Lung (tissue), 12 donors: ENCODE measurements around the gene COPS8. TPM values are rescaled to one million over a fixed set of nuclear protein-coding genes. Genes with fewer than 3 reads are reported as not detected.

Experiments
- ATAC-seq: fragments of 200-7000 bp; cut with Tn5 transposase; one replicate; pipeline ENCODE4 v1.9.1; 2020; ENCODE audit warnings: moderate number of reproducible peaks; ENCODE audit not compliant: insufficient read depth, low FRiP score
- DNase-seq, 3 donors: peaks; one replicate each; pipeline ENCODE4 v3.0.0-alpha.2; 2013 to 2017
- H3K27ac ChIP-seq, 2 donors: one replicate each; pipeline ENCODE4 v1.5.1; 2013; ENCODE audit warnings: mild to moderate bottlenecking in 2 of 2, moderate library complexity in 2 of 2, control low read depth in 1 of 2, inconsistent platforms in 1 of 2, low read depth in 1 of 2, low read length in 1 of 2
- H3K27me3 ChIP-seq, 3 donors: one replicate each; pipeline ENCODE4 v1.5.1; 2013; ENCODE audit warnings: low read length in 2 of 3; ENCODE audit not compliant: control insufficient read depth in 3 of 3, insufficient read depth in 3 of 3
- H3K36me3 ChIP-seq, 4 donors: one replicate each; pipeline ENCODE4 v1.5.1; 2013; ENCODE audit warnings: low read length in 4 of 4, mild to moderate bottlenecking in 1 of 4, moderate library complexity in 1 of 4; ENCODE audit not compliant: control insufficient read depth in 4 of 4, insufficient read depth in 4 of 4
- H3K4me1 ChIP-seq, 5 donors: one replicate each; pipeline ENCODE4 v1.5.1; 2013; ENCODE audit warnings: low read length in 5 of 5, mild to moderate bottlenecking in 2 of 5, moderate library complexity in 1 of 5; ENCODE audit not compliant: control insufficient read depth in 5 of 5, insufficient read depth in 5 of 5
- H3K4me3 ChIP-seq: one replicate; pipeline ENCODE4 v1.5.1; 2013; ENCODE audit warnings: mild to moderate bottlenecking, control low read depth, moderate library complexity
- H3K9ac ChIP-seq, 2 donors: one replicate each; pipeline ENCODE4 v1.5.1; 2013; ENCODE audit warnings: low read length in 2 of 2, control low read depth in 1 of 2; ENCODE audit not compliant: insufficient read depth in 1 of 2
- H3K9me3 ChIP-seq, 4 donors: one replicate each; pipeline ENCODE4 v1.5.1; 2013; ENCODE audit warnings: low read length in 3 of 4, mild to moderate bottlenecking in 1 of 4, moderate library complexity in 1 of 4; ENCODE audit not compliant: control insufficient read depth in 4 of 4, insufficient read depth in 3 of 4
- CTCF ChIP-seq: IDR thresholded peaks from 2 replicates; pipeline ENCODE4 v1.5.1; 2012; ENCODE audit warnings: mild to moderate bottlenecking; ENCODE audit errors: control extremely low read depth, extremely low read depth
- WGBS, 2 donors: extraction: QIAGEN DNeasy Blood & Tissue Kit; methylation state at CpG; one replicate each; pipeline ENCODE4 v1.1.7; 2013; 5-methylcytosine and 5-hydroxymethylcytosine counted together
- polyA plus RNA-seq, 2 donors: library from polyadenylated mRNA; stranded (reverse); fragments of 200-250 nt; gene quantifications; one replicate each; pipeline ENCODE4 v1.2.1, GENCODE V29; 2013
- total RNA-seq, 2 donors: library from RNA; depleted of rRNA in 1 of 2; stranded (reverse); fragments of >200 nt in 1 of 2; gene quantifications; one replicate each; pipeline ENCODE4 v1.2.1, GENCODE V29; 2014 to 2021
- donor health status: control.
- donor health status: control.
- donor health status: Bipolar disorder and iron deficiency.
- donor health status: healthy.
- donor health status: DM: yes; HTN: yes; CAD: no.

Gene COPS8
- total and polyA plus RNA-seq, 4 donors = 24.7 to 70.5 (median 36.2) TPM

- Histone ChIP-seq H3K4me1 (no peaks in the 10 kb centered on the region), H3K27ac (no peak overlapping the region), H3K27me3 (no peaks in the 10 kb centered on the region), H3K36me3 (no peaks in the 10 kb centered on the region), H3K9ac (no peak overlapping the region), H3K9me3 (peaks cover 0 to 6% (median 0%) of the 10 kb centered on the region in 4 donors), H3K4me3 (no peak overlapping the region)
- ATAC-seq (no peak), DNase-seq (no peak)
- TF ChIP-seq CTCF = no peak
- WGBS, 2 donors = 91 to 97% methylated on average over 4 of the region's 4 CpGs
Observed at GRCh38 chr2:237140689-237141285, 55.1 kb downstream of the COPS8 start.

GRCh38 chr2:237141571-237142051 lies 55.9 kb downstream of the COPS8 start:
- 91 to 92% methylated on average over 4 of the region's 4 CpGs for WGBS, 2 donors
- H3K4me3 ChIP-seq = no peak overlapping the region
- no peak overlapping the region for H3K9ac ChIP-seq
- H3K9me3 ChIP-seq = peaks cover 0 to 6% (median 2%) of the 10 kb centered on the region in 4 donors
- no peaks in the 10 kb centered on the region for H3K36me3 ChIP-seq
- TF ChIP-seq CTCF = no peak
- H3K4me1 ChIP-seq = no peaks in the 10 kb centered on the region
- no peak overlapping the region for H3K27ac ChIP-seq
- DNase-seq (no peak), ATAC-seq (no peak)
- no peaks in the 10 kb centered on the region for H3K27me3 ChIP-seq

- 79 to 84% methylated on average over 2 of the region's 2 CpGs for WGBS, 2 donors
- Histone ChIP-seq H3K9me3 (peaks cover 0 to 10% (median 5%) of the 10 kb centered on the region in 4 donors), H3K36me3 (no peaks in the 10 kb centered on the region), H3K9ac (no peak overlapping the region), H3K4me1 (no peaks in the 10 kb centered on the region), H3K4me3 (no peak overlapping the region), H3K27me3 (no peaks in the 10 kb centered on the region), H3K27ac (no peak overlapping the region)
- no peak for DNase-seq
- ATAC-seq = no peak
- TF ChIP-seq CTCF = no peak
Observed at GRCh38 chr2:237143118-237143517, 57.4 kb downstream of the COPS8 start.
